ENCODE results near the gene IL12RB1. TPM values are rescaled to one million over a fixed set of nuclear protein-coding genes. Genes with fewer than 3 reads are reported as not detected.
"Not testable (repeated sequence)": the region's sequence is repeated elsewhere in the genome, so short reads cannot be mapped to it uniquely, and the experiment has no call there.

Gene IL12RB1
- total and polyA plus RNA-seq, 4 experiments from 2014 or later: 35.0 to 55.1 (median 40.7) TPM

DNA sequence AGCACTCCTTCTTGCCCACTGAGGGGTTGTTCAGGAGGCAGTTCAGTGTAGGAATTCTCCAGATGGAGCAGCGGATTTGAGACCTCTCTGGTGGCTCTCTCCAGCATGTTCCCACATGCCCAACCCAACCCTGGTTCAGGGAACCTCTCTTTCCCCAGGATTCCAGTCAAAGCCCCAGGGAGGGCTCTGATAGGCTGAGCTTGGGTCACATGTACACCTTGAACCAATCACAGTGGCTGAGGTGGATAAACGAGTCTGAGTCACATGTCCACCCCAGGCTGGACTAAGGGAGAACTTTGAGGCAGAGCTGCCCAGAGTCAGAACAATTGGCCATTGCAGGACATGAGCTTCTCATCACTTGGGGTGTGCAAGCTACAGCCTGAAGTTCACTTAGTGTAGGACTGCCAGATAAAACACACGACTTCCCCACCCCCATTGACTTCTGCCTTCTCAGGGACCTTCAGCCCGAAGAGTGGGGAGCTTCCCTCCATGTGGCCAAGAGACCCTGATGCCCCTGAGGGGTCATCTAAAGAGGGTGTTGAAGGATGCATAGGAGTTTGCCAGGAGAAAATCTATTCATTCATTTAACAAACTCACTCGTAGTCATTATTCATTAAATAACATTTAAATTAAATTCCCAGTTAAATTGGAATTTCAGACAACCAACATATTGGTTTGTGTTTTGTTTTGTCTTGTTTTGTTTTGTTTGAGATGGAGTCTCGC is 6.9 kb upstream of the IL12RB1 start:
- ChIA-PET CTCF (ENCODE audit: partially characterized antibody) (interaction anchor here (0.5 to 3.5 kb wide), 4 partner anchors 18 to 98 kb away, joined by 3 to 36 read pairs (median 4); no protein-coding TSS in a partner anchor), POLR2A (ENCODE audit: partially characterized antibody) (interaction anchor here (0.8 to 9.5 kb wide), 4 partner anchors 13 to 188 kb away, joined by 3 to 159 read pairs (median 19); partner anchors contain the start of gene JUND)
- Histone ChIP-seq H3K4me3 (ENCODE audit: low read length in 2 of 2) (no peak overlapping the region), H3K27me3 (ENCODE audit: insufficient read depth, low read length) (no peaks in the 10 kb centered on the region), H3K36me3 (ENCODE audit: insufficient read depth, low read length) (no peaks in the 10 kb centered on the region), H3K4me1 (ENCODE audit: insufficient read depth, low read length) (peaks cover 60% of the 10 kb centered on the region), H3K27ac (ENCODE audit: low read depth, low read length) (no peak overlapping the region), H3K9me3 (ENCODE audit: control insufficient read depth in 1 of 2, low read length in 2 of 2) (no peaks in the 10 kb centered on the region)
- DNase-seq: no peak
- Mint-ChIP-seq H3K27me3 (no peaks in the 10 kb centered on the region), H3K36me3 (no peaks in the 10 kb centered on the region), H3K9me3 (no peaks in the 10 kb centered on the region), H3K4me1 (peaks cover 34 to 66% (median 51%) of the 10 kb centered on the region in 4 donors), H3K27ac (peak overlapping the region in 6 of 7 donors; percentile 29 to 86 (median 64)), H3K4me3 (peak overlapping the region in 1 of 8 donors; percentile 15)
- intact Hi-C loops (cut with micrococcal nuclease): loop anchor here (10.0 kb wide), 1 partner anchor 321 kb away; the partner anchor contains the start of gene SSBP4

DNA sequence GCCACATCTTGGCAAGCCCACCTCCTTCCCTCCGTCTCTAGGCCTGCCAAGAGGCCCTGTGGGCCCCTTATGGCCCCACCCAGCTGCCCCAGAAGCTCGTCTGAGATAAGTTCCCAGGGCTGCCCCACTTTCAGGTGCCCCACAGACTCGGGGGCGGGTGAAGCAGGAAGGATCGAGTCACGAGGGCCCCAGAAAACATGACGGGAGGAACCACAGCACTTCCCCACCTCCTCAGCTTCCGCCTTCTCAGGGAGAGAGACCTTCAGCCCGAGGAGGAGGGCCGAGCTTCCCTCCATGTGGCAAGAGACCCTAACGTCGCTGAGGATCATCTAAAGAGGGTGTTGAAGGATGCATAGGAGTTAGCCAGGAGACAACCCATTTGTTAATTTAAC is 4.5 kb upstream of the IL12RB1 start:
- CTCF ChIA-PET (ENCODE audit: partially characterized antibody): interaction anchor here (0.7 to 3.5 kb wide), 9 partner anchors 13 to 298 kb away, joined by 3 to 36 read pairs (median 3); partner anchors contain the start of gene JUND
- Mint-ChIP-seq H3K9me3 (no peaks in the 10 kb centered on the region), H3K36me3 (peaks cover 0 to 5% of the 10 kb centered on the region in 2 donors), H3K4me1 (peaks cover 39 to 76% (median 55%) of the 10 kb centered on the region in 4 donors), H3K27me3 (no peaks in the 10 kb centered on the region), H3K27ac (peak overlapping the region; percentile 98 to 100 (median 99)), H3K4me3 (peak overlapping the region in 7 of 8 donors; percentile 68 to 83 (median 75))
- POLR2A ChIA-PET (ENCODE audit: partially characterized antibody): interaction anchor here (0.9 to 9.5 kb wide), 23 partner anchors 7 to 415 kb away, joined by 3 to 159 read pairs (median 5); partner anchors contain the start of genes ARRDC2, JUND, MAST3 and MPV17L2
- H3K36me3 ChIP-seq (ENCODE audit: insufficient read depth, low read length): no peaks in the 10 kb centered on the region
- no peaks in the 10 kb centered on the region for H3K9me3 ChIP-seq (ENCODE audit: control insufficient read depth in 1 of 2, low read length in 2 of 2)
- no peaks in the 10 kb centered on the region for H3K27me3 ChIP-seq (ENCODE audit: insufficient read depth, low read length)
- peak; percentile 81 to 91 (median 83) for DNase-seq
- intact Hi-C loops (cut with micrococcal nuclease): loop anchor here (1.0 to 10.0 kb wide), 3 partner anchors 8 to 324 kb away; partner anchors contain the start of gene SSBP4
- H3K4me1 ChIP-seq (ENCODE audit: insufficient read depth, low read length): peaks cover 68% of the 10 kb centered on the region
- peak overlapping the region; percentile 85 for H3K27ac ChIP-seq (ENCODE audit: low read depth, low read length)
- peak overlapping the region in 1 of 2 donors; percentile 16 for H3K4me3 ChIP-seq (ENCODE audit: low read length in 2 of 2)

DNA sequence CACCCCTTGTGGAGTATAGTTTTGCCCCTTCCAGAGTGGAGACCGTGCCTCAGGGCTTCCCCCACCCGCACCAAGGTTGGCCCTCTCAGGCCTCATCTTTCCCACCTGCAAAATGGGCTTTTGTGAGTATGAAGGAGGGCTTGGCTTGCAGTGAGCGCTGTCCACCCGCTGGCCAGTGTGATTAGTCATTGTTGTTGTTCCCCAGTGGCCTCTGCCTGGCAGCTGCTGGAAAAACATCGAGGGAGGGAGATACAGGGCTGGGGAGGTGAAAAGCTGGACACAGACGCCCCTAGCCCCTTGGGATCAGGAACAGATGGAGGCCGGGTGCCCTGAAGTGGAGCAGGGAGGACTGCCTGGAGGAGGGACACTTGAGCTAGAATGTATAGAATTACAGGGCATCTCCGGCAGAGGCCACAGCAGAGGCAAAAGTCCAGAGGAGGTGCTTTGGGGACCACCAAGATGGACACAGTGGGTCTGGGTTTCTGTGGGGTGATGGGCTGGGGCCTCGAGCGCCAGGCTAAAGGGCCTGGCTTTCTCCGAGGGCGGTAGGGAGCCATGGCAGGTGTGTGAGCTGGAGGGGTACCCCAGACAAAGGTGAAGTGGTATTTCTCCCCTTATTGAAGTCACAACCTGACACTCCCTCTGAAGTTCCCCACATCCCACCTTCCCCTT is 3.9 kb upstream of the IL12RB1 start:
- POLR2A ChIA-PET (ENCODE audit: partially characterized antibody): interaction anchor here (0.9 to 9.5 kb wide), 25 partner anchors 8 to 416 kb away, joined by 3 to 159 read pairs (median 4); partner anchors contain the start of genes ARRDC2, JUND, MAST3 and MPV17L2
- CTCF ChIA-PET (ENCODE audit: partially characterized antibody): interaction anchor here (0.7 to 4.3 kb wide), 9 partner anchors 15 to 299 kb away, joined by 3 to 36 read pairs (median 3); partner anchors contain the start of genes CCDC124 and JUND
- no peak for DNase-seq

DNA sequence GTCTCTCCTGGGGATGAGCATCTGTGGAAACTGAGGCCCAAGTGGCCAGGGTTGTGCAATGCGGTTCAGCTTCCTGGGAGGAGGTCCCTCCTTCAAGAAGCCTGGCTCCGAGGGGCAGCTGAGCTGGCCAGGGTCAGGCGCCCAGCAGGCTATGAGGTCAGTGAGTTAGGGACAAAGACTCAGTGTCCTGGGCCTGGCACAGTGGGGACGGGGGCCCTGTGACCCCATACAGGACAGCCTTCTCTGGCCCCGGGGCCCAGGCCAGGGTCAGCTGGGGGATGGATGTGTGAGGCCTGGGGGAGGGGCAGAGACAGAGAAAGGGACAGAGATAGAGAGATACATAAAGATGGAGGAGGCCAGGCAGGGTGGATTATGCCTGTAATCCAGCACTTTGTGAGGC is 3.0 kb upstream of the IL12RB1 start:
- peaks cover 0 to 7% of the 10 kb centered on the region in 2 donors for H3K36me3 Mint-ChIP-seq
- H3K36me3 ChIP-seq (ENCODE audit: insufficient read depth, low read length): no peaks in the 10 kb centered on the region
- H3K27ac ChIP-seq (ENCODE audit: low read depth, low read length): peak overlapping the region; percentile 85
- no peaks in the 10 kb centered on the region for H3K27me3 ChIP-seq (ENCODE audit: insufficient read depth, low read length)
- CTCF ChIA-PET (ENCODE audit: partially characterized antibody): interaction anchor here (0.9 to 4.3 kb wide), 5 partner anchors 21 to 157 kb away, joined by 3 to 30 read pairs (median 3); partner anchors contain the start of gene CCDC124
- H3K9me3 Mint-ChIP-seq: no peaks in the 10 kb centered on the region
- H3K4me3 Mint-ChIP-seq: peak overlapping the region in 6 of 8 donors; percentile 29 to 83 (median 75)
- intact Hi-C loops (cut with micrococcal nuclease): loop anchor here (10.0 kb wide), 1 partner anchor 325 kb away; the partner anchor contains the start of gene SSBP4
- H3K27ac Mint-ChIP-seq: peak overlapping the region; percentile 98 to 100 (median 99)
- peaks cover 81% of the 10 kb centered on the region for H3K4me1 ChIP-seq (ENCODE audit: insufficient read depth, low read length)
- POLR2A ChIA-PET (ENCODE audit: partially characterized antibody): interaction anchor here (1.0 to 9.5 kb wide), 10 partner anchors 9 to 329 kb away, joined by 4 to 159 read pairs (median 14); partner anchors contain the start of genes ARRDC2, MAST3, MPV17L2 and PIK3R2
- H3K9me3 ChIP-seq (ENCODE audit: control insufficient read depth in 1 of 2, low read length in 2 of 2): no peaks in the 10 kb centered on the region
- no peak for DNase-seq
- no peak overlapping the region for H3K4me3 ChIP-seq (ENCODE audit: low read length in 2 of 2)
- H3K27me3 Mint-ChIP-seq: no peaks in the 10 kb centered on the region
- H3K4me1 Mint-ChIP-seq: peaks cover 40 to 79% (median 59%) of the 10 kb centered on the region in 4 donors

More for the DNA sequence above, 3.9 kb upstream of the IL12RB1 start:
- H3K27me3 Mint-ChIP-seq: no peaks in the 10 kb centered on the region
- Histone ChIP-seq H3K4me3 (ENCODE audit: low read length in 2 of 2) (peak overlapping the region in 1 of 2 donors; percentile 16), H3K4me1 (ENCODE audit: insufficient read depth, low read length) (peaks cover 73% of the 10 kb centered on the region), H3K9me3 (ENCODE audit: control insufficient read depth in 1 of 2, low read length in 2 of 2) (no peaks in the 10 kb centered on the region), H3K36me3 (ENCODE audit: insufficient read depth, low read length) (no peaks in the 10 kb centered on the region), H3K27ac (ENCODE audit: low read depth, low read length) (peak overlapping the region; percentile 85), H3K27me3 (ENCODE audit: insufficient read depth, low read length) (no peaks in the 10 kb centered on the region)
- peaks cover 40 to 76% (median 56%) of the 10 kb centered on the region in 4 donors for H3K4me1 Mint-ChIP-seq
- intact Hi-C loops (cut with micrococcal nuclease): loop anchor here (1.0 to 10.0 kb wide), 3 partner anchors 9 to 324 kb away; partner anchors contain the start of gene SSBP4
- no peaks in the 10 kb centered on the region for H3K9me3 Mint-ChIP-seq
- H3K36me3 Mint-ChIP-seq: peaks cover 0 to 5% of the 10 kb centered on the region in 2 donors
- H3K4me3 Mint-ChIP-seq: peak overlapping the region in 7 of 8 donors; percentile 68 to 83 (median 75)
- H3K27ac Mint-ChIP-seq: peak overlapping the region; percentile 98 to 100 (median 99)

DNA sequence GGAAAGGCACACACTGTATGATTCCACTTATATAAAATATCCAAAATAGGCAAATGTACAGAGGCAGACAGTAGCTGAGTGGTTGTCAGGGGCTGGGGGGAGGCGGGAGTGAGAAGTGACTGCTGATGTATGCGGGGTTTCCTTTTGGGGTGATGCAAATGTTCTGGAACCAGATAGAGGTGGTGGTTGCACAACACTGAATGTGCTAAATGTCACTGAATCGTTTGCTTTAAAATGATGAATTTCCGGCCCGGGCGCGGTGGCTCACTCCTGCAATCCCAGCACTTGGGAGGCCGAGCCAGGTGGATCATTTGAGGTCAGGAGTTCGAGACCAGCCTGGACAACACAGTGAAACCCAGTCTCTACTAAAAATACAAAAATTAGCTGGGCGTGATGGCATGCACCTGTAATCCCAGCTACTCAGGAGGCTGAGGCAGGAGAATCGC is 2.4 kb upstream of the IL12RB1 start:
- H3K27me3 Mint-ChIP-seq; intact Hi-C loops (cut with micrococcal nuclease); H3K9me3 Mint-ChIP-seq; H3K36me3 ChIP-seq (ENCODE audit: insufficient read depth, low read length); H3K27me3 ChIP-seq (ENCODE audit: insufficient read depth, low read length); H3K9me3 ChIP-seq (ENCODE audit: control insufficient read depth in 1 of 2, low read length in 2 of 2); H3K4me3 ChIP-seq (ENCODE audit: low read length in 2 of 2): not testable (repeated sequence)
- ChIA-PET CTCF (ENCODE audit: partially characterized antibody) (interaction anchor here (0.6 to 4.3 kb wide), 9 partner anchors 14 to 151 kb away, joined by 3 to 30 read pairs (median 4); no protein-coding TSS in a partner anchor), POLR2A (ENCODE audit: partially characterized antibody) (interaction anchor here (0.8 to 9.5 kb wide), 13 partner anchors 9 to 216 kb away, joined by 3 to 159 read pairs (median 6); partner anchors contain the start of genes ARRDC2, CCDC124 and MAST3)
- Mint-ChIP-seq H3K4me1 (peaks cover 45 to 85% (median 65%) of the 10 kb centered on the region in 4 donors), H3K36me3 (peaks cover 6 to 12% of the 10 kb centered on the region in 2 donors), H3K4me3 (peak overlapping the region in 7 of 8 donors; percentile 54 to 80 (median 74)), H3K27ac (peak overlapping the region; percentile 98 to 100 (median 99))
- peak; percentile 56 to 89 (median 65) for DNase-seq
- H3K4me1 ChIP-seq (ENCODE audit: insufficient read depth, low read length): peaks cover 87% of the 10 kb centered on the region
- H3K27ac ChIP-seq (ENCODE audit: low read depth, low read length): peak overlapping the region; percentile 85

DNA sequence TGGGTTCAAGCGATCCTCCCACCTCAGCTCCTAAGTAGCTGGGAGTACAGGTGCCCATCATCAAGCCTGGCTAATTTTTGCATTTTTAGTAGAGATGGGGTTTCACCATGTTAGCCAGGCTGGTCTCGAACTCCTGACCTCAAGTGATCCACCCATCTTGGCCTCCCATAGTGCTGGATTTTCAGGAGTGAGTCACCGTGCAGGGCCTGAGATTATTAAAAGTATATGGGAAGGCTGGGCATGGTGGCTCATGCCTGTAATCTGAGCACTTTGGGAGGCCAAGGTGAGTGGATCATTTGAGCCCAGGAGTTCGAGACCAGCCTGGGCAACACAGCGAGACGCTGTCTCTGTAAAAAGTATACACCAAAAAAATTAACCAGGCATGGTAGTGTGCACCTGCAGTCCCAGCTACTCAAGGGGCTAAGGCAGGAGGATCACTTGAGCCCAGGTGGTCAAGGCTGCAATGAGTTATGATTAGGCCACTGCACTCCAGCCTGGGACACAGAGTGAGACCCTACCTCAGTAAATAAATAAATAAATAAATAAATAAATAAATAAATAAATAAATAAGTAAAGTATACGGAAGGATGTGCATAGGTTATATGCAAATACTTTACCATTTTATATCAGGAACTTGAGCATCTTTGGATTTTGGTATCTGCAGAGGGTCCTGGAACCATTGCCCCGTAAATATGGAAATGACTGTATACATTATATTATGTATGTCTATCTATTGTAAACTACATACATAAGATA is 854 bp downstream of the IL12RB1 start:
- peak overlapping the region; percentile 98 to 99 (median 98) for H3K27ac Mint-ChIP-seq
- ChIA-PET POLR2A (ENCODE audit: partially characterized antibody) (interaction anchor here (0.9 to 9.5 kb wide), 12 partner anchors 8 to 283 kb away, joined by 3 to 159 read pairs (median 7); partner anchors contain the start of genes ARRDC2 and MAST3), CTCF (ENCODE audit: partially characterized antibody) (interaction anchor here (1.0 to 3.3 kb wide), 3 partner anchors 14 to 148 kb away, joined by 3 to 10 read pairs (median 7); partner anchors contain the start of gene PIK3R2)
- H3K27me3 Mint-ChIP-seq: no peaks in the 10 kb centered on the region
- peak overlapping the region; percentile 95 to 98 (median 97) for H3K4me3 Mint-ChIP-seq
- peaks cover 16% of the 10 kb centered on the region for H3K36me3 ChIP-seq (ENCODE audit: insufficient read depth, low read length)
- peaks cover 0 to 3% (median 0%) of the 10 kb centered on the region in 8 donors for H3K9me3 Mint-ChIP-seq
- DNase-seq: no peak
- H3K27me3 ChIP-seq (ENCODE audit: insufficient read depth, low read length): no peaks in the 10 kb centered on the region
- H3K4me1 Mint-ChIP-seq: peaks cover 46 to 76% (median 60%) of the 10 kb centered on the region in 4 donors
- peak overlapping the region; percentile 84 to 95 for H3K4me3 ChIP-seq (ENCODE audit: low read length in 2 of 2)
- H3K27ac ChIP-seq (ENCODE audit: low read depth, low read length): peak overlapping the region; percentile 87
- peaks cover 70% of the 10 kb centered on the region for H3K4me1 ChIP-seq (ENCODE audit: insufficient read depth, low read length)
- intact Hi-C loops (cut with micrococcal nuclease): loop anchor here (2.0 kb wide), 1 partner anchor 19 kb away; no protein-coding TSS in a partner anchor
- peaks cover 24 to 32% of the 10 kb centered on the region in 2 donors for H3K36me3 Mint-ChIP-seq
- no peaks in the 10 kb centered on the region for H3K9me3 ChIP-seq (ENCODE audit: control insufficient read depth in 1 of 2, low read length in 2 of 2)
